KBM-7 (cell line): Measurements from ENCODE around the gene EFNA3.
A peak's percentile ranks its signal among the peaks of the same experiment; 100 is the strongest.

ENCODE experiments used
- DNase-seq: peaks from one replicate; pipeline ENCODE4 v3.0.0-alpha.2; 2015
- in situ Hi-C: fragments of 300-500 bp; cut with MboI; formaldehyde crosslinking; loops from 2 replicates; pipeline ENCODE4 v1.14.3; 2020; ENCODE audit warnings: low sequenced_read_pairs, low pct_unique_long_range_greater_than_20kb, mixed read lengths

Gene EFNA3

GRCh38 chr1:155125511-155125945 lies 46.9 kb downstream of the EFNA3 start:
- in situ Hi-C loops = no loop called here
- no peak for DNase-seq

- no peak for DNase-seq
- in situ Hi-C loops = no loop called here
Observed at GRCh38 chr1:155125946-155126555, 47.4 kb downstream of the EFNA3 start.

GRCh38 chr1:155126556-155127104 lies 48.0 kb downstream of the EFNA3 start:
- in situ Hi-C loops = no loop called here
- DNase-seq = no peak

- in situ Hi-C loops = no loop called here
- DNase-seq = peak; percentile 54
Observed at GRCh38 chr1:155127105-155127966, 48.7 kb downstream of the EFNA3 start, which contains the start of gene EFNA1. EFNA1 (plus strand) TSS chr1:155127876; CDS start chr1:155127978, 102 bp downstream.

GRCh38 chr1:155127967-155128754 lies 49.5 kb downstream of the EFNA3 start:
- no peak for DNase-seq
- in situ Hi-C loops = no loop called here

GRCh38 chr1:155128755-155129473 lies 50.3 kb downstream of the EFNA3 start:
- peak; percentile 15 for DNase-seq
- in situ Hi-C loops = no loop called here

- in situ Hi-C loops = no loop called here
- no peak for DNase-seq
Observed at GRCh38 chr1:155130272-155131006, 51.8 kb downstream of the EFNA3 start.

- no peak for DNase-seq
- in situ Hi-C loops = no loop called here
Observed at GRCh38 chr1:155131285-155131684, 52.6 kb downstream of the EFNA3 start.

- in situ Hi-C loops = no loop called here
- DNase-seq = no peak
Observed at GRCh38 chr1:155131856-155132255, 53.2 kb downstream of the EFNA3 start.

- no peak for DNase-seq
- in situ Hi-C loops = no loop called here
Observed at GRCh38 chr1:155133799-155134281, 55.2 kb downstream of the EFNA3 start.

- DNase-seq = no peak
- in situ Hi-C loops = no loop called here
Observed at GRCh38 chr1:155134322-155134721, 55.7 kb downstream of the EFNA3 start.

GRCh38 chr1:155134880-155135414 lies 56.3 kb downstream of the EFNA3 start:
- DNase-seq = peak; percentile 81
- in situ Hi-C loops = no loop called here

GRCh38 chr1:155135415-155136028 lies 56.9 kb downstream of the EFNA3 start, which contains the start of gene SLC50A1:
SLC50A1 (plus strand) TSS chr1:155135852; CDS start chr1:155135912, 60 bp downstream.
- DNase-seq = peak; percentile 95
- in situ Hi-C loops = no loop called here

GRCh38 chr1:155136748-155137147 lies 58.1 kb downstream of the EFNA3 start:
- DNase-seq = peak; percentile 21
- in situ Hi-C loops = no loop called here
